ENCODE measurements around the gene MVD. TPM values are rescaled to one million over a fixed set of nuclear protein-coding genes. Genes with fewer than 3 reads are reported as not detected.

MVD gene
- total RNA-seq, 3 donors from 2014 or later (not counting 1 experiment from before 2014, with no cell fraction given): 176 to 271 (median 185) TPM

DNA sequence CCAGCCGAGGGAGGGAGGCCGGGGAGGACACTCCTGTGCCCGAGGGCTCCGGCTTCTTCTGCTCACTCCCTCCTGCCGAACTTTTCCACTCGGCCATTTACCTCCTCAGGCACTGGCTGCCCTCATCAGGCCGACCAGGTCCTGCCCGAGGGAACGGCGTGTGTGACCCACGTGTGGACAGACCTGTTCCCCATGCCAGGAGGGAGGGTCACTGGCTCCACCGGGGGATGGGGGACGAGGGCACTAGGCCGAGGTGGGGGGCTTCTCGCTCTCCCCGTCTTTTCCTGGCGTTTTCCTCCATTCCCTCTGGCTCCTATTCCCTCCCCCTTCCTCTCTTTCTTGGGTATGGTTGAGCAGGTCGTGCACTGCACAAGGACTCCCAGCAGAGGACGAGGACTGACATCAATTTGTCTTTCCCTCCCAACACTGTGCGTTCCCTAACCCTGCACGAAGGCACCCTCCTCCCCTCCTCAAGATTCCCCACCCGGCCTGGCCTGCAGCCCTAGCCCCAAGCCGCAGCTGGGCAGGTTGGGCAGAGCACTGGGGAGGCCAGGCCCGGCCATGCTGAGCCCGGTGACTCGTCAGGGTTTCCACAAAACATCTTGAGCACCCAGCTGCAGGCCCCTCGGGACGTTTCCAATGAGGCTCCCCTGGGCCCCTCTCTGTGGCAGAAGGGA, 27.8 kb downstream of the MVD start:
- peaks cover 15% of the 10 kb centered on the region for H3K36me3 ChIP-seq (ENCODE audit: control insufficient read depth, insufficient read depth, low read length)
- ATAC-seq (no peak), DNase-seq (no peak)
- no peaks in the 10 kb centered on the region for H3K27me3 ChIP-seq (ENCODE audit: control insufficient read depth, insufficient read depth, low read length)
- Mint-ChIP-seq H3K27ac (peak overlapping the region; percentile 88 to 90), H3K36me3 (no peaks in the 10 kb centered on the region), H3K4me3 (peak overlapping the region; percentile 81), H3K27me3 (ENCODE audit: low read depth in 2 of 2) (peaks cover 0 to 3% of the 10 kb centered on the region in 2 donors), H3K9me3 (peaks cover 0 to 3% of the 10 kb centered on the region in 2 donors), H3K4me1 (peaks cover 22 to 53% of the 10 kb centered on the region in 2 donors)
- intact Hi-C loops (cut with micrococcal nuclease): loop anchor here (5.0 to 10.0 kb wide), 4 partner anchors 52 to 178 kb away; partner anchors contain the start of genes SNAI3 and ZC3H18
- H3K4me3 ChIP-seq (ENCODE audit: low read length): peak overlapping the region; percentile 71
- peak overlapping the region; percentile 88 for H3K27ac ChIP-seq (ENCODE audit: low read length)
- TF ChIP-seq, protein P1, sequence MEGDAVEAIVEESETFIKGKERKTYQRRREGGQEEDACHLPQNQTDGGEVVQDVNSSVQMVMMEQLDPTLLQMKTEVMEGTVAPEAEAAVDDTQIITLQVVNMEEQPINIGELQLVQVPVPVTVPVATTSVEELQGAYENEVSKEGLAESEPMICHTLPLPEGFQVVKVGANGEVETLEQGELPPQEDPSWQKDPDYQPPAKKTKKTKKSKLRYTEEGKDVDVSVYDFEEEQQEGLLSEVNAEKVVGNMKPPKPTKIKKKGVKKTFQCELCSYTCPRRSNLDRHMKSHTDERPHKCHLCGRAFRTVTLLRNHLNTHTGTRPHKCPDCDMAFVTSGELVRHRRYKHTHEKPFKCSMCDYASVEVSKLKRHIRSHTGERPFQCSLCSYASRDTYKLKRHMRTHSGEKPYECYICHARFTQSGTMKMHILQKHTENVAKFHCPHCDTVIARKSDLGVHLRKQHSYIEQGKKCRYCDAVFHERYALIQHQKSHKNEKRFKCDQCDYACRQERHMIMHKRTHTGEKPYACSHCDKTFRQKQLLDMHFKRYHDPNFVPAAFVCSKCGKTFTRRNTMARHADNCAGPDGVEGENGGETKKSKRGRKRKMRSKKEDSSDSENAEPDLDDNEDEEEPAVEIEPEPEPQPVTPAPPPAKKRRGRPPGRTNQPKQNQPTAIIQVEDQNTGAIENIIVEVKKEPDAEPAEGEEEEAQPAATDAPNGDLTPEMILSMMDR (IDR thresholded peaks at IDR 0.05): no peak
- peaks cover 10% of the 10 kb centered on the region for H3K9me3 ChIP-seq (ENCODE audit: control insufficient read depth, insufficient read depth, low read length)
- 35% methylated on average over 28 of the region's 28 CpGs for WGBS (ENCODE audit: insufficient coverage)
- peaks cover 70% of the 10 kb centered on the region for H3K4me1 ChIP-seq (ENCODE audit: control insufficient read depth, insufficient read depth, low read length)

DNA sequence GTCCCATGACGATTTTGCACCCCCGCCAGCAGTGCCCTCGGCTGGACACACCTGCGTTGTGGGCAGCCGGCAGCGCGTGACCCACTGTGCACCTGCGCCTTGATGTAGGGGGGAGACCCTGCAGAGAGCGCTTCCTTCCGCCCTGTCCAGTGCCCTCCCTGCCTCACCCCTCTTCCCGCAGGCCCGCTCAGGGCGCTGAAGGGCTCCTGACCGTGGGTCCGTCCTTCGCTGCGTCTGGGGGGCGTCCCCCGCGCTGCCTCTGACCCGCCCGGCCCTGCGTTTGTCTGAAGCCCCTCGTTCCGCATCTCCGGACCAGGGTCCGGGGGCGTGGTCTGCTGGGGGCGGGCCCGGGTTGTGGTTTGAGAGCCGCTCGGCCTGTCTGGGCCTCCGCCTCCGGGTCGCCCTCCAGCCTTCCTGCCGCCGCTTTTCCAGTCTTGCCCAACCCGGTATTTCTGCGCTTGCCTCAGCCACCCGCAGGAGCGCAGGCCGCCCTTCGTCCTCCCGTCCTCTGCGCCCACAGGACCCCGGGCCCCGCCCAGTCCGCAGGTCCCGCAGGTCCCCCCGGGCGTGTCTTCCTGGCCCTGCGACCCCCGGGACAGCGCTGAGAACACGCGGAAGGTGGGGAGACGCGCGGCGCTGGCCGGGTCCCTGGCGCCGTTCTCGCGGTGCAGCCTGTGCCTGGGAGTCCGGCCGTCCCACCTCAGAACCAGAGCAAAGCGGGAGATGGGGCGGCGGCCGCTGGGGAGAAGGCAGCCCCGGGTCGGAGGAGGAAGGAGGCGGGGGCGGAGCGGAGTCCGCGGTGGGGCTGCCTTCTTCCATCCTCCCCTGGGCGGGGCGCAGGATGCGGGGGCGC, 28.5 kb downstream of the MVD start:
- peaks cover 19 to 46% of the 10 kb centered on the region in 2 donors for H3K4me1 Mint-ChIP-seq
- H3K27ac Mint-ChIP-seq: peak overlapping the region; percentile 88 to 90
- intact Hi-C loops (cut with micrococcal nuclease): loop anchor here (10.0 kb wide), 1 partner anchor 60 kb away; the partner anchor contains the start of gene ZC3H18
- 1% methylated on average over 82 of the region's 82 CpGs for WGBS (ENCODE audit: insufficient coverage)
- Histone ChIP-seq H3K4me3 (ENCODE audit: low read length) (peak overlapping the region; percentile 71), H3K27ac (ENCODE audit: low read length) (peak overlapping the region; percentile 88), H3K4me1 (ENCODE audit: control insufficient read depth, insufficient read depth, low read length) (peaks cover 63% of the 10 kb centered on the region), H3K36me3 (ENCODE audit: control insufficient read depth, insufficient read depth, low read length) (peaks cover 18% of the 10 kb centered on the region), H3K27me3 (ENCODE audit: control insufficient read depth, insufficient read depth, low read length) (no peaks in the 10 kb centered on the region), H3K9me3 (ENCODE audit: control insufficient read depth, insufficient read depth, low read length) (peaks cover 10% of the 10 kb centered on the region)
- TF ChIP-seq, protein P1 (IDR thresholded peaks at IDR 0.05): no peak
- no peaks in the 10 kb centered on the region for H3K36me3 Mint-ChIP-seq
- peaks cover 0 to 3% of the 10 kb centered on the region in 2 donors for H3K9me3 Mint-ChIP-seq
- peak overlapping the region; percentile 82 for H3K4me3 Mint-ChIP-seq
- DNase-seq (peak; percentile 69 to 77), ATAC-seq (peak; percentile 37 to 67 (median 48))
- H3K27me3 Mint-ChIP-seq (ENCODE audit: low read depth in 2 of 2): peaks cover 0 to 3% of the 10 kb centered on the region in 2 donors

DNA sequence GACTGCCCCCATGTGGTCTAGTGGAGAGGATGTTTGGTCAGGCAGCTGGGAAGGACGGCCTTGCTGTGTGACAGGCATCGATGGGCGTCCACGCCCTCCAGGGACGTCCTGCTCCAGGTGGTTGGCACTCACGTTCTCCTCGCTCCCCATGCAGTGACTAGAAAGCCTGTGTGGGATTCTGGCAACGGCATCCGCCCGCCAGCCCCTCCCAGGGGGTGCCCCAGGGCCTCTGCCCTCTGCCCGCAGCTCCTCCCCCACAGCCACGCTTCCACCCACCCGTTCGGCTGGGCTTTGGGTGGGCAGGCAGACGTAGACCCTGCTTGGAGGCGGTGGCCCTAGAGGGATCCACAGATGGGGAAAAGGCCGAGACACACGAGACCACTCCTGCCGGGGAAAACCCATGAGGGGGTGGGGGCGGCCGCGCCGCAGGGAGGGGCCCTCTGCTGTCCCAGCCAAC, 29.2 kb downstream of the MVD start:
- H3K27ac Mint-ChIP-seq: peak overlapping the region; percentile 88 to 90
- peaks cover 0 to 3% of the 10 kb centered on the region in 2 donors for H3K27me3 Mint-ChIP-seq (ENCODE audit: low read depth in 2 of 2)
- H3K27ac ChIP-seq (ENCODE audit: low read length): peak overlapping the region; percentile 88
- H3K36me3 Mint-ChIP-seq: no peaks in the 10 kb centered on the region
- WGBS (ENCODE audit: insufficient coverage): 13% methylated on average over 23 of the region's 23 CpGs
- DNase-seq (peak in 1 of 2 donors; percentile 82), ATAC-seq (peak; percentile 40 to 57 (median 54))
- peaks cover 56% of the 10 kb centered on the region for H3K4me1 ChIP-seq (ENCODE audit: control insufficient read depth, insufficient read depth, low read length)
- H3K36me3 ChIP-seq (ENCODE audit: control insufficient read depth, insufficient read depth, low read length): peaks cover 19% of the 10 kb centered on the region
- intact Hi-C loops (cut with micrococcal nuclease): loop anchor here (1.0 to 10.0 kb wide), 2 partner anchors 13 to 59 kb away; partner anchors contain the start of gene ZC3H18
- TF ChIP-seq, protein P1 (IDR thresholded peaks at IDR 0.05): no peak
- H3K9me3 ChIP-seq (ENCODE audit: control insufficient read depth, insufficient read depth, low read length): peaks cover 10% of the 10 kb centered on the region
- peaks cover 19 to 42% of the 10 kb centered on the region in 2 donors for H3K4me1 Mint-ChIP-seq
- H3K9me3 Mint-ChIP-seq: peaks cover 0 to 3% of the 10 kb centered on the region in 2 donors
- no peaks in the 10 kb centered on the region for H3K27me3 ChIP-seq (ENCODE audit: control insufficient read depth, insufficient read depth, low read length)
- peak overlapping the region; percentile 71 for H3K4me3 ChIP-seq (ENCODE audit: low read length)
- peak overlapping the region; percentile 82 for H3K4me3 Mint-ChIP-seq

All from natural killer cell (primary cell).